GM23338 (cell line): ENCODE measurements around the gene NCK2. TPM values are rescaled to one million over a fixed set of nuclear protein-coding genes. Genes with fewer than 3 reads are reported as not detected.

Experiments used
- ATAC-seq: fragments of 200-7000 bp; cut with Tn5 transposase; 3 replicates; pipeline ENCODE4 v1.9.1; 2020
- DNase-seq: peaks from one replicate; pipeline ENCODE4 v3.0.0-alpha.2; 2015; ENCODE audit warnings: low spot score
- H2AFZ ChIP-seq: fragments of 200-600 bp; sonication (generic); 2 replicates; pipeline ENCODE4 v1.8.0; 2016; ENCODE audit warnings: antibody characterized with exemption, mild to moderate bottlenecking, moderate library complexity
- H3F3A ChIP-seq: fragments of 200-600 bp; sonication (generic); replicated peaks from 2 replicates; pipeline ENCODE4 v1.8.0; 2017; ENCODE audit warnings: antibody characterized with exemption, mixed run types, low read depth
- H3K27ac ChIP-seq: fragments of 200-600 bp; sonication (generic); 2 replicates; pipeline ENCODE4 v1.6.1; 2016; ENCODE audit warnings: low read depth
- H3K27me3 ChIP-seq: fragments of 200-600 bp; sonication (generic); 2 replicates; pipeline ENCODE4 v1.8.0; 2016; ENCODE audit warnings: mild to moderate bottlenecking, mixed run types, moderate library complexity; ENCODE audit not compliant: insufficient read depth
- H3K36me3 ChIP-seq: fragments of 200-600 bp; sonication (generic); 2 replicates; pipeline ENCODE4 v1.8.0; 2016; ENCODE audit warnings: mild to moderate bottlenecking; ENCODE audit not compliant: insufficient read depth
- H3K4me1 ChIP-seq: fragments of 200-600 bp; sonication (generic); 2 replicates; pipeline ENCODE4 v1.8.0; 2016; ENCODE audit warnings: mild to moderate bottlenecking, moderate library complexity; ENCODE audit not compliant: insufficient read depth
- H3K4me2 ChIP-seq: fragments of 200-600 bp; sonication (generic); 2 replicates; pipeline ENCODE4 v1.7.1; 2017; ENCODE audit warnings: mixed run types
- H3K4me3 ChIP-seq: fragments of 200-600 bp; sonication (generic); 2 replicates; pipeline ENCODE4 v1.6.1; 2016; ENCODE audit warnings: mixed run types
- H3K79me2 ChIP-seq: fragments of 200-600 bp; sonication (generic); replicated peaks from 2 replicates; pipeline ENCODE4 v1.8.0; 2017; ENCODE audit warnings: mild to moderate bottlenecking; ENCODE audit not compliant: insufficient read depth
- H3K9me2 ChIP-seq: fragments of 200-600 bp; sonication (generic); 2 replicates; pipeline ENCODE4 v1.8.0; 2017; ENCODE audit not compliant: insufficient read depth
- H4K20me1 ChIP-seq: fragments of 200-600 bp; sonication (generic); replicated peaks from 2 replicates; pipeline ENCODE4 v1.8.0; 2017; ENCODE audit warnings: mild to moderate bottlenecking; ENCODE audit not compliant: insufficient read depth
- H3K27ac Mint-ChIP-seq: 2 replicates; pipeline ENCODE4 v1.8.0; 2020; ENCODE audit warnings: inconsistent platforms, mild to moderate bottlenecking, moderate library complexity, mixed read lengths
- H3K27me3 Mint-ChIP-seq: 3 replicates; pipeline ENCODE4 v1.8.0; 2022; ENCODE audit warnings: low read depth, mild to moderate bottlenecking, moderate library complexity, mixed read lengths, inconsistent platforms; ENCODE audit not compliant: insufficient read depth, poor library complexity
- H3K36me3 Mint-ChIP-seq: 3 replicates; pipeline ENCODE4 v1.8.0; 2021; ENCODE audit warnings: low read depth, mild to moderate bottlenecking, inconsistent platforms, moderate library complexity, mixed read lengths
- H3K4me1 Mint-ChIP-seq: 3 replicates; pipeline ENCODE4 v1.8.0; 2020; ENCODE audit warnings: mild to moderate bottlenecking, inconsistent platforms, mixed read lengths
- H3K4me3 Mint-ChIP-seq: 3 replicates; pipeline ENCODE4 v1.8.0; 2021; ENCODE audit warnings: moderate library complexity, mild to moderate bottlenecking, inconsistent platforms, mixed read lengths
- H3K9me3 Mint-ChIP-seq: 3 replicates; pipeline ENCODE4 v1.8.0; 2020; ENCODE audit warnings: moderate library complexity, mild to moderate bottlenecking, inconsistent platforms, mixed read lengths
- CREB1 ChIP-seq: fragments of 250-450 bp; sonication (Bioruptor Pico); IDR thresholded peaks from 2 replicates; pipeline ENCODE4 v1.5.0; 2020; ENCODE audit warnings: low read depth, mild to moderate bottlenecking, moderate library complexity
- ETS1 ChIP-seq: IDR thresholded peaks from 2 replicates; pipeline ENCODE4 v1.6.1; 2016; ENCODE audit warnings: antibody characterized with exemption
- NANOG ChIP-seq: IDR thresholded peaks from 2 replicates; pipeline ENCODE4 v1.6.1; 2016; ENCODE audit warnings: antibody characterized with exemption, borderline replicate concordance
- polyA plus RNA-seq: library from polyadenylated mRNA; unstranded; fragments of >200 nt; fragmentation: Nextera tagmentation; extraction: Ambion mirVana; gene quantifications from 2 replicates; pipeline ENCODE4 v1.2.1, GENCODE V29; 2016
- total RNA-seq: library from RNA; depleted of rRNA; stranded (reverse); fragments of >200 nt; shearing (Covaris generic); gene quantifications from 2 replicates; pipeline ENCODE4 v1.2.3, GENCODE V29; 2014
- TF ChIP-seq, protein P1 (sequence below), 2 experiments: fragments of 200-600 bp in 1 of 2; sonication (generic) in 1 of 2; conservative IDR thresholded peaks; 2 replicates each; pipeline versions ENCODE4 v1.5.1 to v1.6.1; 2016 to 2017; ENCODE audit warnings: antibody characterized with exemption in 2 of 2, low read depth in 2 of 2, mild to moderate bottlenecking in 2 of 2, moderate library complexity in 1 of 2

Gene NCK2
- total and polyA plus RNA-seq, 2 experiments from 2014 or later: 26.9 to 59.9 TPM

DNA sequence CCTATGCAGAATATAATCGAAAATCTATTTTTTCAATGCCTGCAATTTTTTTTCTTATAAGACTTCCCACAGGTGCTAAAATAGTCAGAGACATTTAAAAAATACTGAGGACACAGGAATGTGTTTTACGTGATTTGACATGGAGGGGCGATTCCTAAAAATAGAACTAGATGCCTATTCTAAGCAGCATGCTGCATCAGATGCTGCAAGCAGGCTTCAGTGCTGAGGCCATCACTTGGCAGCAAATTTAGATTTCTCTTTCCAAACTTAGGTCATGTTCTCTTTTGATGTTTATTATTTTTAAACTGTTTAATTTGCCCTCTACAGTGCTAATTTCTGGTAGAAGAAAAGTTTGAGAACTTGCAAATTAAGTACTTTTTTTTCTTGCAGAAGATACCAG lies 43.7 kb upstream of the NCK2 start:
- H3K4me2 ChIP-seq: no peak overlapping the region
- no peak for TF ChIP-seq CREB1
- no peaks in the 10 kb centered on the region; the same call in 1 of the 2 replicates for H4K20me1 ChIP-seq
- H3K4me3 Mint-ChIP-seq: no peak overlapping the region
- no peaks in the 10 kb centered on the region for H3K27me3 ChIP-seq
- ATAC-seq: no peak
- H3K79me2 ChIP-seq: no peaks in the 10 kb centered on the region
- H3K27ac ChIP-seq: no peak overlapping the region
- H3K9me2 ChIP-seq: peaks cover 4% of the 10 kb centered on the region; the same call in 1 of the 2 replicates
- H3K27ac Mint-ChIP-seq: no peak overlapping the region
- peaks cover 4% of the 10 kb centered on the region for H3K27me3 Mint-ChIP-seq
- H3K36me3 ChIP-seq: no peaks in the 10 kb centered on the region
- no peaks in the 10 kb centered on the region for H3K9me3 Mint-ChIP-seq
- no peaks in the 10 kb centered on the region for H3K36me3 Mint-ChIP-seq
- no peaks in the 10 kb centered on the region for H3F3A ChIP-seq
- no peak for DNase-seq
- no peaks in the 10 kb centered on the region; the same call in 1 of the 3 replicates for H3K4me1 Mint-ChIP-seq
- no peaks in the 10 kb centered on the region for H3K4me1 ChIP-seq
- H3K4me3 ChIP-seq: no peak overlapping the region
- H2AFZ ChIP-seq: no peak overlapping the region

GRCh38 chr2:105708697-105709096 lies 36.0 kb upstream of the NCK2 start:
- peaks cover 5% of the 10 kb centered on the region for H3K27me3 Mint-ChIP-seq
- DNase-seq (no peak), ATAC-seq (no peak)
- no peak overlapping the region for H3K4me3 ChIP-seq
- no peaks in the 10 kb centered on the region for H3K4me1 ChIP-seq
- no peaks in the 10 kb centered on the region for H3K27me3 ChIP-seq
- no peak overlapping the region for H2AFZ ChIP-seq
- no peak overlapping the region for H3K27ac Mint-ChIP-seq
- H3K27ac ChIP-seq: no peak overlapping the region
- no peak overlapping the region for H3K4me2 ChIP-seq
- H3K36me3 ChIP-seq: no peaks in the 10 kb centered on the region
- no peaks in the 10 kb centered on the region; the same call in 1 of the 2 replicates for H4K20me1 ChIP-seq
- TF ChIP-seq, protein P1, sequence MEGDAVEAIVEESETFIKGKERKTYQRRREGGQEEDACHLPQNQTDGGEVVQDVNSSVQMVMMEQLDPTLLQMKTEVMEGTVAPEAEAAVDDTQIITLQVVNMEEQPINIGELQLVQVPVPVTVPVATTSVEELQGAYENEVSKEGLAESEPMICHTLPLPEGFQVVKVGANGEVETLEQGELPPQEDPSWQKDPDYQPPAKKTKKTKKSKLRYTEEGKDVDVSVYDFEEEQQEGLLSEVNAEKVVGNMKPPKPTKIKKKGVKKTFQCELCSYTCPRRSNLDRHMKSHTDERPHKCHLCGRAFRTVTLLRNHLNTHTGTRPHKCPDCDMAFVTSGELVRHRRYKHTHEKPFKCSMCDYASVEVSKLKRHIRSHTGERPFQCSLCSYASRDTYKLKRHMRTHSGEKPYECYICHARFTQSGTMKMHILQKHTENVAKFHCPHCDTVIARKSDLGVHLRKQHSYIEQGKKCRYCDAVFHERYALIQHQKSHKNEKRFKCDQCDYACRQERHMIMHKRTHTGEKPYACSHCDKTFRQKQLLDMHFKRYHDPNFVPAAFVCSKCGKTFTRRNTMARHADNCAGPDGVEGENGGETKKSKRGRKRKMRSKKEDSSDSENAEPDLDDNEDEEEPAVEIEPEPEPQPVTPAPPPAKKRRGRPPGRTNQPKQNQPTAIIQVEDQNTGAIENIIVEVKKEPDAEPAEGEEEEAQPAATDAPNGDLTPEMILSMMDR (conservative IDR thresholded peaks at IDR 0.05; ENCODE audit: low read depth in 2 of 2): no peak
- TF ChIP-seq ETS1 (no peak), CREB1 (no peak)
- no peaks in the 10 kb centered on the region for H3K9me2 ChIP-seq
- no peaks in the 10 kb centered on the region for H3K36me3 Mint-ChIP-seq
- H3K4me1 Mint-ChIP-seq: peaks cover 9% of the 10 kb centered on the region; the same call in 2 of the 3 replicates
- H3K4me3 Mint-ChIP-seq: no peak overlapping the region
- H3K9me3 Mint-ChIP-seq: no peaks in the 10 kb centered on the region
- no peaks in the 10 kb centered on the region for H3F3A ChIP-seq
- H3K79me2 ChIP-seq: no peaks in the 10 kb centered on the region

- Histone ChIP-seq H3K9me2 (0 out of 2 replicates have a peak, but pooled peaks cover 2% of the 10 kb centered on the region), H3K4me2 (no peak overlapping the region), H3F3A (no peaks in the 10 kb centered on the region), H3K79me2 (no peaks in the 10 kb centered on the region), H3K27ac (no peak overlapping the region), H3K36me3 (no peaks in the 10 kb centered on the region), H3K27me3 (no peaks in the 10 kb centered on the region), H2AFZ (no peak overlapping the region), H3K4me3 (no peak overlapping the region), H3K4me1 (no peaks in the 10 kb centered on the region), H4K20me1 (no peaks in the 10 kb centered on the region)
- no peak for DNase-seq
- peaks cover 9% of the 10 kb centered on the region; the same call in 2 of the 3 replicates for H3K4me1 Mint-ChIP-seq
- no peaks in the 10 kb centered on the region for H3K9me3 Mint-ChIP-seq
- no peak overlapping the region for H3K4me3 Mint-ChIP-seq
- no peak for ATAC-seq
- H3K27ac Mint-ChIP-seq: no peak overlapping the region
- peaks cover 5% of the 10 kb centered on the region for H3K27me3 Mint-ChIP-seq
- no peaks in the 10 kb centered on the region for H3K36me3 Mint-ChIP-seq
- no peak for TF ChIP-seq NANOG
Observed at GRCh38 chr2:105711394-105711793, 33.3 kb upstream of the NCK2 start.
